GM12878 (cell line): ENCODE data around the gene AMELX.

Experiments
- CEBPZ ChIP-seq: fragments of 150-350 bp; IDR thresholded peaks from 2 replicates; pipeline ENCODE4 v1.6.1; 2016; ENCODE audit warnings: low read depth, low read length
- CTCF ChIP-seq, 3 experiments: IDR thresholded peaks in 2 of 3; conservative IDR thresholded peaks in 1 of 3; 2 replicates each; pipeline ENCODE4 v1.5.1; 2011; ENCODE audit warnings: low read depth in 3 of 3, low read length in 3 of 3, mild to moderate bottlenecking in 3 of 3, control low read depth in 2 of 3, moderate library complexity in 2 of 3, inconsistent platforms in 1 of 3, mixed read lengths in 1 of 3; ENCODE audit not compliant: control insufficient read depth in 2 of 3, insufficient read depth in 1 of 3; ENCODE audit errors: extremely low read depth in 1 of 3
- JUNB ChIP-seq: IDR thresholded peaks from 2 replicates; pipeline ENCODE4 v1.6.1; 2016; ENCODE audit warnings: antibody characterized with exemption, mild to moderate bottlenecking
- SMC3 ChIP-seq: IDR thresholded peaks from 2 replicates; pipeline ENCODE4 v1.6.1; 2011; ENCODE audit warnings: low read length, improper control_type of control experiment, borderline replicate concordance
- TCF3 ChIP-seq: IDR thresholded peaks from 2 replicates; pipeline ENCODE4 v1.6.1; 2012; ENCODE audit warnings: low read depth, mild to moderate bottlenecking, low read length, borderline replicate concordance; ENCODE audit not compliant: insufficient read depth

GRCh38 chrX:11298600-11298999 lies 5.4 kb downstream of the AMELX start:
- TF ChIP-seq SMC3, result no peak
- no peak for TF ChIP-seq CTCF (IDR thresholded peaks at IDR 0.05 in 2 of 3, conservative IDR thresholded peaks at IDR 0.05 in 1 of 3; ENCODE audit: control insufficient read depth in 2 of 3, extremely low read depth in 1 of 3, insufficient read depth in 1 of 3, low read depth in 3 of 3, low read length in 3 of 3)
- no peak for TF ChIP-seq TCF3
- TF ChIP-seq CEBPZ, result no peak
- no peak for TF ChIP-seq JUNB
